Activated T-cell treated with anti-CD3 and anti-CD28 coated beads, Interleukin-2, amount 50 U/mL, for 72 hours (primary cell): Measurements from ENCODE around the gene EPB41L5. TPM values are rescaled to one million over a fixed set of nuclear protein-coding genes. Genes with fewer than 3 reads are reported as not detected.

Source experiments
- ATAC-seq, 2 donors: fragments of 150-1000 bp; cut with Tn5 transposase; replicated peaks in 1 of 2; 2 replicates each; pipeline ENCODE4 v1.10.0; 2021; ENCODE audit warnings: moderate library complexity in 2 of 2, mild to moderate bottlenecking in 1 of 2
- DNase-seq, 2 donors: peaks; one replicate each; pipeline ENCODE4 v3.0.0; 2021 to 2022; ENCODE audit warnings: mixed read lengths in 1 of 2
- H3K27ac Mint-ChIP-seq: one replicate; pipeline ENCODE4 v1.8.0; 2022; ENCODE audit warnings: mild to moderate bottlenecking, moderate library complexity, mixed read lengths
- H3K27me3 Mint-ChIP-seq: one replicate; pipeline ENCODE4 v1.8.0; 2022; ENCODE audit warnings: low read depth, mixed read lengths
- H3K36me3 Mint-ChIP-seq, 2 donors: one replicate each; pipeline ENCODE4 v1.8.0; 2022; ENCODE audit warnings: mixed read lengths in 2 of 2, mild to moderate bottlenecking in 1 of 2; ENCODE audit not compliant: insufficient read depth in 2 of 2
- H3K4me1 Mint-ChIP-seq: one replicate; pipeline ENCODE4 v1.8.0; 2022; ENCODE audit warnings: low read depth, mixed read lengths
- H3K4me3 Mint-ChIP-seq, 2 donors: one replicate each; pipeline ENCODE4 v1.8.0; 2022; ENCODE audit warnings: mild to moderate bottlenecking in 2 of 2, mixed read lengths in 2 of 2, moderate library complexity in 2 of 2
- H3K9me3 Mint-ChIP-seq, 2 donors: one replicate each; pipeline ENCODE4 v1.8.0; 2022; ENCODE audit warnings: mixed read lengths in 2 of 2
- total RNA-seq, 2 donors: library from RNA; stranded (reverse); gene quantifications; one replicate each; pipeline ENCODE4 v1.2.3, GENCODE V29; 2022

The EPB41L5 gene
- total RNA-seq, 2 donors from 2014 or later, result 4.1 to 5.3 TPM

- peaks cover 1 to 4% of the 10 kb centered on the region in 2 donors for H3K9me3 Mint-ChIP-seq
- ATAC-seq, result no peak
- no peaks in the 10 kb centered on the region for H3K4me1 Mint-ChIP-seq
- DNase-seq, result no peak
- H3K27ac Mint-ChIP-seq, result peak overlapping the region; percentile 76
- no peak overlapping the region for H3K4me3 Mint-ChIP-seq
- H3K27me3 Mint-ChIP-seq, result no peaks in the 10 kb centered on the region
- peaks cover 0 to 7% of the 10 kb centered on the region in 2 donors for H3K36me3 Mint-ChIP-seq
Measured at GRCh38 chr2:120077896-120078295, 65.0 kb downstream of the EPB41L5 start.

- ATAC-seq, result no peak
- DNase-seq, result no peak
- Mint-ChIP-seq H3K4me3 (no peak overlapping the region), H3K27ac (no peak overlapping the region), H3K36me3 (peaks cover 0 to 7% of the 10 kb centered on the region in 2 donors), H3K27me3 (no peaks in the 10 kb centered on the region), H3K4me1 (no peaks in the 10 kb centered on the region), H3K9me3 (peaks cover 1 to 4% of the 10 kb centered on the region in 2 donors)
Measured at GRCh38 chr2:120079647-120080046, 66.8 kb downstream of the EPB41L5 start.

- Mint-ChIP-seq H3K9me3 (no peaks in the 10 kb centered on the region), H3K27ac (no peak overlapping the region), H3K27me3 (no peaks in the 10 kb centered on the region), H3K36me3 (no peaks in the 10 kb centered on the region), H3K4me1 (no peaks in the 10 kb centered on the region), H3K4me3 (no peak overlapping the region)
- no peak for ATAC-seq
- no peak for DNase-seq
Measured at GRCh38 chr2:120091436-120091835, 78.6 kb downstream of the EPB41L5 start.

GRCh38 chr2:120094795-120095194, 81.9 kb downstream of the EPB41L5 start:
- no peaks in the 10 kb centered on the region for H3K27me3 Mint-ChIP-seq
- H3K4me1 Mint-ChIP-seq, result no peaks in the 10 kb centered on the region
- H3K27ac Mint-ChIP-seq, result no peak overlapping the region
- H3K4me3 Mint-ChIP-seq, result no peak overlapping the region
- H3K36me3 Mint-ChIP-seq, result no peaks in the 10 kb centered on the region
- H3K9me3 Mint-ChIP-seq, result no peaks in the 10 kb centered on the region
- ATAC-seq (no peak), DNase-seq (no peak)

GRCh38 chr2:120100627-120101026, 87.8 kb downstream of the EPB41L5 start:
- H3K27ac Mint-ChIP-seq, result no peak overlapping the region
- no peaks in the 10 kb centered on the region for H3K27me3 Mint-ChIP-seq
- no peaks in the 10 kb centered on the region for H3K4me1 Mint-ChIP-seq
- H3K36me3 Mint-ChIP-seq, result peaks cover 0 to 2% of the 10 kb centered on the region in 2 donors
- H3K4me3 Mint-ChIP-seq, result no peak overlapping the region
- ATAC-seq (no peak), DNase-seq (no peak)
- no peaks in the 10 kb centered on the region for H3K9me3 Mint-ChIP-seq

- Mint-ChIP-seq H3K4me3 (no peak overlapping the region), H3K4me1 (peaks cover 2% of the 10 kb centered on the region), H3K9me3 (peaks cover 0 to under 1% of the 10 kb centered on the region in 2 donors), H3K27me3 (no peaks in the 10 kb centered on the region), H3K36me3 (peaks cover under 1 to 2% of the 10 kb centered on the region in 2 donors), H3K27ac (no peak overlapping the region)
- DNase-seq, result no peak
- ATAC-seq, result peak in 1 of 2 donors; percentile 41
Measured at GRCh38 chr2:120103723-120104467, 91.0 kb downstream of the EPB41L5 start.

- Mint-ChIP-seq H3K9me3 (peaks cover 3 to 5% of the 10 kb centered on the region in 2 donors), H3K36me3 (peaks cover 2% of the 10 kb centered on the region in 2 donors), H3K4me1 (peaks cover 11% of the 10 kb centered on the region), H3K27me3 (no peaks in the 10 kb centered on the region), H3K4me3 (no peak overlapping the region), H3K27ac (no peak overlapping the region)
- ATAC-seq (no peak), DNase-seq (no peak)
Measured at GRCh38 chr2:120104772-120105171, 91.9 kb downstream of the EPB41L5 start.

- ATAC-seq, result no peak
- Mint-ChIP-seq H3K9me3 (peaks cover 3 to 5% of the 10 kb centered on the region in 2 donors), H3K27ac (no peak overlapping the region)
Measured at GRCh38 chr2:120105360-120105759, 92.5 kb downstream of the EPB41L5 start.

GRCh38 chr2:120108049-120108448, 95.2 kb downstream of the EPB41L5 start:
- no peak overlapping the region for H3K4me3 Mint-ChIP-seq
- peaks cover 3 to 5% of the 10 kb centered on the region in 2 donors for H3K9me3 Mint-ChIP-seq
- no peak overlapping the region for H3K27ac Mint-ChIP-seq
- no peak for ATAC-seq
- H3K36me3 Mint-ChIP-seq, result peaks cover 0 to 2% of the 10 kb centered on the region in 2 donors
- no peaks in the 10 kb centered on the region for H3K27me3 Mint-ChIP-seq
- DNase-seq, result no peak
- peaks cover 17% of the 10 kb centered on the region for H3K4me1 Mint-ChIP-seq

More at GRCh38 chr2:120105360-120105759, 92.5 kb downstream of the EPB41L5 start:
- H3K4me1 Mint-ChIP-seq, result peaks cover 17% of the 10 kb centered on the region
- H3K27me3 Mint-ChIP-seq, result no peaks in the 10 kb centered on the region
- H3K4me3 Mint-ChIP-seq, result no peak overlapping the region
- DNase-seq, result no peak
- peaks cover 2% of the 10 kb centered on the region in 2 donors for H3K36me3 Mint-ChIP-seq

GRCh38 chr2:120108749-120109148, 95.9 kb downstream of the EPB41L5 start:
- Mint-ChIP-seq H3K4me1 (peaks cover 17% of the 10 kb centered on the region), H3K9me3 (peaks cover 3 to 5% of the 10 kb centered on the region in 2 donors), H3K27me3 (no peaks in the 10 kb centered on the region), H3K27ac (no peak overlapping the region), H3K4me3 (no peak overlapping the region), H3K36me3 (peaks cover 0 to 2% of the 10 kb centered on the region in 2 donors)
- DNase-seq, result no peak
- ATAC-seq, result no peak

- DNase-seq, result no peak
- Mint-ChIP-seq H3K27me3 (no peaks in the 10 kb centered on the region), H3K4me1 (peaks cover 17% of the 10 kb centered on the region)
Measured at GRCh38 chr2:120109186-120110061, 96.5 kb downstream of the EPB41L5 start.

GRCh38 chr2:120110062-120110362, 97.1 kb downstream of the EPB41L5 start:
- DNase-seq (no peak), ATAC-seq (no peak)
- H3K27me3 Mint-ChIP-seq, result no peaks in the 10 kb centered on the region
- H3K4me3 Mint-ChIP-seq, result no peak overlapping the region
- H3K9me3 Mint-ChIP-seq, result peaks cover 3 to 5% of the 10 kb centered on the region in 2 donors
- H3K27ac Mint-ChIP-seq, result peak overlapping the region; percentile 75
- H3K36me3 Mint-ChIP-seq, result peaks cover 0 to 2% of the 10 kb centered on the region in 2 donors
- peaks cover 17% of the 10 kb centered on the region for H3K4me1 Mint-ChIP-seq

More at GRCh38 chr2:120109186-120110061, 96.5 kb downstream of the EPB41L5 start:
- peaks cover 3 to 5% of the 10 kb centered on the region in 2 donors for H3K9me3 Mint-ChIP-seq
- peak overlapping the region; percentile 26 to 70 for H3K4me3 Mint-ChIP-seq
- peaks cover 0 to 2% of the 10 kb centered on the region in 2 donors for H3K36me3 Mint-ChIP-seq
- peak; percentile 64 to 72 for ATAC-seq
- H3K27ac Mint-ChIP-seq, result peak overlapping the region; percentile 75

GRCh38 chr2:120110507-120110906, 97.6 kb downstream of the EPB41L5 start:
- H3K4me3 Mint-ChIP-seq, result no peak overlapping the region
- no peaks in the 10 kb centered on the region for H3K27me3 Mint-ChIP-seq
- no peak for DNase-seq
- peaks cover 3 to 5% of the 10 kb centered on the region in 2 donors for H3K9me3 Mint-ChIP-seq
- no peak for ATAC-seq
- no peak overlapping the region for H3K27ac Mint-ChIP-seq
- peaks cover 0 to 2% of the 10 kb centered on the region in 2 donors for H3K36me3 Mint-ChIP-seq
- peaks cover 17% of the 10 kb centered on the region for H3K4me1 Mint-ChIP-seq
